Stomach (tissue), 9 donors: ENCODE data around the gene BHLHA15. TPM values are rescaled to one million over a fixed set of nuclear protein-coding genes. Genes with fewer than 3 reads are reported as not detected.

ENCODE experiments used
- DNase-seq, 2 donors: peaks; one replicate each; pipeline versions ENCODE4 v3.0.0 to v3.0.0-alpha.2; 2013 to 2019
- H3K27ac ChIP-seq, 5 donors: fragments of 200-600 bp in 4 of 5; sonication (generic) in 4 of 5; one replicate each; pipeline ENCODE4 v1.5.1; 2013 to 2019; ENCODE audit warnings: mild to moderate bottlenecking in 1 of 5, moderate library complexity in 1 of 5
- H3K27me3 ChIP-seq, 3 donors: fragments of 200-600 bp; sonication (generic); one replicate each; pipeline ENCODE4 v1.5.1; 2017 to 2019; ENCODE audit warnings: mixed run types in 1 of 3
- H3K36me3 ChIP-seq, 4 donors: fragments of 200-600 bp; sonication (generic); 1 replicate in 3 of 4; 2 replicates in 1 of 4; pipeline ENCODE4 v1.5.1; 2016 to 2019
- H3K4me1 ChIP-seq, 4 donors: fragments of 200-600 bp; sonication (generic); one replicate each; pipeline ENCODE4 v1.5.1; 2016 to 2019
- H3K4me3 ChIP-seq, 4 donors: fragments of 200-600 bp; sonication (generic) in 3 of 4; one replicate each; pipeline ENCODE4 v1.5.1; 2016 to 2019; ENCODE audit warnings: mild to moderate bottlenecking in 1 of 4
- H3K9me3 ChIP-seq, 4 donors: fragments of 200-600 bp; sonication (generic); one replicate each; pipeline ENCODE4 v1.5.1; 2016 to 2019
- CTCF ChIP-seq, 7 experiments: fragments of 450-650 bp in 4 of 7; fragments of 200-600 bp in 3 of 7; sonication (generic) in 3 of 7; IDR thresholded peaks; one replicate each; pipeline ENCODE4 v1.5.1; 2016 to 2019; ENCODE audit warnings: antibody characterized with exemption in 7 of 7, control low read depth in 2 of 7, mild to moderate bottlenecking in 1 of 7
- EP300 ChIP-seq: sonication (generic); formaldehyde crosslinking; IDR thresholded peaks from one replicate; pipeline ENCODE4 v1.6.1; 2017; ENCODE audit warnings: antibody characterized with exemption
- POLR2A ChIP-seq, 4 donors: fragments of 450-650 bp; IDR thresholded peaks; one replicate each; pipeline ENCODE4 v1.6.1; 2016; ENCODE audit warnings: antibody characterized with exemption in 4 of 4, control low read depth in 2 of 4, mild to moderate bottlenecking in 1 of 4, moderate library complexity in 1 of 4
- POLR2AphosphoS5 ChIP-seq, 3 donors: sonication (generic); formaldehyde crosslinking; IDR thresholded peaks; one replicate each; pipeline ENCODE4 v1.6.1; 2016; ENCODE audit warnings: antibody characterized with exemption in 3 of 3
- WGBS, 5 donors: extraction: QIAGEN DNeasy Blood & Tissue Kit in 3 of 5; methylation state at CpG; one replicate each; pipeline versions ENCODE4 v1.1.5 to v1.1.7; 2013 to 2018; 5-methylcytosine and 5-hydroxymethylcytosine counted together
- intact Hi-C: fragments of 100-400 bp; cut with DNase I; formaldehyde crosslinking; loops from one replicate; pipeline ENCODE4 v1.15.1; 2023; ENCODE audit warnings: low total_unique reads
- polyA plus RNA-seq, 3 donors: library from polyadenylated mRNA; stranded (reverse); fragments of 200-250 nt; gene quantifications; one replicate each; pipeline ENCODE4 v1.2.3, GENCODE V29; 2013
- total RNA-seq, 5 donors: library from RNA; depleted of rRNA; stranded (reverse); fragments of >200 nt; gene quantifications; one replicate each; pipeline versions ENCODE4 v1.1.0 to v1.2.3, GENCODE V29; 2014 to 2016
- donor health status: healthy with polysubstance abuse.
- donor health status: Bipolar disorder and iron deficiency.
- donor health status: healthy.

The BHLHA15 gene
- total and polyA plus RNA-seq, 8 donors: 1.3 to 108 (median 11.3) TPM; not detected in 2

DNA sequence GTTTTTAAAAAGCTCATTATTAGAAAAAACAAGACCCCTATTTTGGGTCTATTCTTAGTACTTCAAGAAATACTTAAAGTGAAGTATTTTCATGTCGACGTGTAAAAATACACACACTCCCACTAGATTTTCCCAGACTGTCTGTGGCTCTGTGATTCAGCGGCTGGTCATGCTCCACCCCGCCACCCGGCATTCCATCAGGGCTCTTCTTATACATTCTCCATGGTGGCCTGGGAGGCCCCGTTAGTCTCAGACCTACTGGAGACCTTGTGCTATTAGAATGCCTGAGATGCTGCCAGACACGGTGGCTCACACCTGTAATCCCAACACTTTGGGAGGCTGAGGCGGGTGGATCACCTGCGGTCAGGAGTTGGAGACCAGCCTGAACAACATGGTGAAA, 27.7 kb downstream of the BHLHA15 start:
- H3K27me3 ChIP-seq: no peaks in the 10 kb centered on the region
- intact Hi-C loops: no loop called here
- no peaks in the 10 kb centered on the region for H3K4me1 ChIP-seq
- H3K36me3 ChIP-seq: peaks cover 20 to 90% (median 77%) of the 10 kb centered on the region in 4 donors
- TF ChIP-seq CTCF (IDR thresholded peaks at IDR 0.05): no peak
- no peak for TF ChIP-seq POLR2AphosphoS5 (IDR thresholded peaks at IDR 0.05)
- TF ChIP-seq POLR2A (IDR thresholded peaks at IDR 0.05): no peak
- TF ChIP-seq EP300: no peak
- H3K9me3 ChIP-seq: no peaks in the 10 kb centered on the region
- no peak overlapping the region for H3K4me3 ChIP-seq
- DNase-seq: no peak
- no peak overlapping the region for H3K27ac ChIP-seq
- whole genome bisulfite sequencing, 5 donors: 89 to 96% (median 96%) methylated on average over 9 of the region's 9 CpGs

GRCh38 chr7:98240961-98241673, 29.9 kb downstream of the BHLHA15 start:
- intact Hi-C loops: no loop called here
- H3K4me3 ChIP-seq: no peak overlapping the region
- no peak for TF ChIP-seq POLR2A (IDR thresholded peaks at IDR 0.05)
- peak in 1 of 3 donors; percentile 13 for TF ChIP-seq POLR2AphosphoS5 (IDR thresholded peaks at IDR 0.05)
- no peak for TF ChIP-seq EP300
- peak in 5 of 7 experiments; percentile 47 to 76 (median 71) for TF ChIP-seq CTCF (IDR thresholded peaks at IDR 0.05)
- peak; percentile 72 for DNase-seq
- H3K27ac ChIP-seq: peak overlapping the region in 1 of 5 donors; percentile 23
- H3K36me3 ChIP-seq: peaks cover 24 to 91% (median 82%) of the 10 kb centered on the region in 4 donors
- peaks cover 0 to 14% (median 0%) of the 10 kb centered on the region in 4 donors for H3K4me1 ChIP-seq
- WGBS, 5 donors: 57 to 66% (median 64%) methylated on average over 13 to 19 of the region's 19 CpGs
- H3K27me3 ChIP-seq: no peaks in the 10 kb centered on the region
- H3K9me3 ChIP-seq: no peaks in the 10 kb centered on the region

DNA sequence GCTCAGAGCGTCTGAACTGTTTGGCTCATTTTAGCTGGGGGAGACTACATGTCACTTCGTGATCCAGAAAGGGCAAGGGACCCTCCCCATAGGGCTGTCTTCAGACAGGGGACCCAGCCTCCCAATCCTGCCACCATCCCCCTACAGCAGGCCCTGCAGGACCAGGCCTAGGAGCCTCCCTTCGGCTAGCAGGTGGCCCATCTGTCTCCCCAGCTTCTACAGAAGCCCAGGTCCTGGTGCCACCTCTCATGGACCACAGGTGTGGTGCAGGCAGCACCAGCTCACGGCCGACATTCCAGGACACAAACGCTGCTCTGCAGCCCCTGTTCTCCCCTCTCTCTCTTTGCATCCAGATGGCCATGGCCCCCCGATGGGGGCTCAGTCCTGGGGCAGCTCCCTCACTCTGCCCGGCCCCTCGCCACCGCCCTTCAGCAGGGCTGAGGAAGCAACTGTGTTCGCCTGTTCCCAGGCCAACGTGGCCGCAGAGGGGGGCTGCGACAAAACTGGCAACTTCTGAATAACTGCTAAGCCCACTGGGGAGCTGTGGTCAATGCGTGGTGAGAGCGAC, 30.5 kb downstream of the BHLHA15 start:
- TF ChIP-seq POLR2A (IDR thresholded peaks at IDR 0.05) (no peak), POLR2AphosphoS5 (IDR thresholded peaks at IDR 0.05) (no peak), EP300 (no peak), CTCF (IDR thresholded peaks at IDR 0.05) (no peak)
- intact Hi-C loops: no loop called here
- H3K4me3 ChIP-seq: no peak overlapping the region
- no peaks in the 10 kb centered on the region for H3K27me3 ChIP-seq
- DNase-seq: no peak
- 80 to 87% (median 84%) methylated on average over 14 to 16 of the region's 16 CpGs for WGBS, 5 donors
- peaks cover 24 to 84% (median 76%) of the 10 kb centered on the region in 4 donors for H3K36me3 ChIP-seq
- H3K9me3 ChIP-seq: no peaks in the 10 kb centered on the region
- H3K27ac ChIP-seq: peak overlapping the region in 1 of 5 donors; percentile 23
- peaks cover 0 to 18% (median 0%) of the 10 kb centered on the region in 4 donors for H3K4me1 ChIP-seq

DNA sequence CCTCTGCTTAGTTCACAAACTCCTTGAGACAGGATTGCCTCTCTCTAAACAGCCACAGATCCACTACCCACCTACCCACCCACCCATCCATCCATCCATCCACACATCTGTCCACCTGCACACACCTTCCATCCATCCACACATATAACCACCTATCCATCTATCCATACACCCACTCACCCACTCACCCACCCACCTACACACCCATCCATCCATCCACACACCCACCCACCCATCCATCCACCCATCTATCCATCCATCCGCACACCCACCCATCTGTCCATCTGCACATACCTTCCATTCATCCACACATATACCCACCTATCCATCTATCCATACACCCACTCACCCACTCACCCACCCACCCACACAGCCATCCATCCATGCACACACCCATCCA, 31.1 kb downstream of the BHLHA15 start:
- H3K36me3 ChIP-seq: peaks cover 24 to 82% (median 72%) of the 10 kb centered on the region in 4 donors
- WGBS, 5 donors: 95 to 100% (median 96%) methylated on average over 1 of the region's 1 CpG
- no peaks in the 10 kb centered on the region for H3K9me3 ChIP-seq
- intact Hi-C loops: no loop called here
- DNase-seq: no peak
- H3K27ac ChIP-seq: no peak overlapping the region
- H3K27me3 ChIP-seq: no peaks in the 10 kb centered on the region
- peaks cover 0 to 18% (median 0%) of the 10 kb centered on the region in 4 donors for H3K4me1 ChIP-seq
- TF ChIP-seq POLR2AphosphoS5 (IDR thresholded peaks at IDR 0.05) (no peak), EP300 (no peak), POLR2A (IDR thresholded peaks at IDR 0.05) (no peak), CTCF (IDR thresholded peaks at IDR 0.05) (no peak)
- H3K4me3 ChIP-seq: no peak overlapping the region
